Amniotic stem cell (primary cell): ENCODE results near the gene CRYAB.
A peak's percentile ranks its signal among the peaks of the same experiment; 100 is the strongest.
"Not testable (repeated sequence)": the region's sequence is repeated elsewhere in the genome, so short reads cannot be mapped to it uniquely, and the experiment has no call there.

Source experiments
- DNase-seq: peaks from one replicate; lab custom pipeline; 2025; lab: John Stamatoyannopoulos, UW

CRYAB gene

GRCh38 chr11:111933872-111934271, 22.3 kb upstream of the CRYAB start:
- DNase-seq: no peak

GRCh38 chr11:111933176-111933575, 21.6 kb upstream of the CRYAB start:
- not testable (repeated sequence) for DNase-seq

GRCh38 chr11:111932611-111932950, 21.0 kb upstream of the CRYAB start:
- no peak for DNase-seq

GRCh38 chr11:111930472-111930871, 18.9 kb upstream of the CRYAB start:
- no peak for DNase-seq

GRCh38 chr11:111926505-111927391, 15.2 kb upstream of the CRYAB start:
- peak; percentile 98 for DNase-seq

GRCh38 chr11:111925953-111926352, 14.4 kb upstream of the CRYAB start:
- no peak for DNase-seq

GRCh38 chr11:111923951-111924350, 12.4 kb upstream of the CRYAB start:
- DNase-seq: no peak

- DNase-seq: no peak
Measured at GRCh38 chr11:111923351-111923788, 11.8 kb upstream of the CRYAB start.

- DNase-seq: peak; percentile 71
Measured at GRCh38 chr11:111922803-111923202, 11.2 kb upstream of the CRYAB start.

GRCh38 chr11:111921541-111922230, 10.1 kb upstream of the CRYAB start:
- no peak for DNase-seq

GRCh38 chr11:111920908-111921307, 9.3 kb upstream of the CRYAB start:
- DNase-seq: no peak

- DNase-seq: no peak
Measured at GRCh38 chr11:111918390-111919256, 7.1 kb upstream of the CRYAB start, which contains the start of gene C11orf52. TSS of gene C11orf52 (plus strand) at chr11:111918913. CDS start at chr11:111918973, 60 bp downstream.

- no peak for DNase-seq
Measured at GRCh38 chr11:111917788-111918187, 6.2 kb upstream of the CRYAB start.

- no peak for DNase-seq
Measured at GRCh38 chr11:111917312-111917711, 5.7 kb upstream of the CRYAB start.

- no peak for DNase-seq
Measured at GRCh38 chr11:111916768-111917167, 5.2 kb upstream of the CRYAB start.

- DNase-seq: peak; percentile 8
Measured at GRCh38 chr11:111913997-111914396, 2.4 kb upstream of the CRYAB start.

GRCh38 chr11:111913031-111913861, 1.7 kb upstream of the CRYAB start:
- no peak for DNase-seq

GRCh38 chr11:111912535-111912934, 965 bp upstream of the CRYAB start, which contains the start of gene HSPB2:
TSS of gene HSPB2 (plus strand) at chr11:111912734. CDS start at chr11:111912830, 96 bp downstream.
- no peak for DNase-seq

GRCh38 chr11:111910676-111911562, 651 bp downstream of the CRYAB start:
- no peak for DNase-seq

GRCh38 chr11:111909378-111909777, 2.2 kb downstream of the CRYAB start:
- DNase-seq: no peak
